GM12801 (cell line): ENCODE measurements around the gene UMAD1.

Experiments
- TF ChIP-seq, protein P1 (sequence below): IDR thresholded peaks from one replicate; pipeline ENCODE4 v1.5.1; 2011; ENCODE audit warnings: control low read depth; ENCODE audit not compliant: insufficient read length; ENCODE audit errors: extremely low read depth

UMAD1 gene

DNA sequence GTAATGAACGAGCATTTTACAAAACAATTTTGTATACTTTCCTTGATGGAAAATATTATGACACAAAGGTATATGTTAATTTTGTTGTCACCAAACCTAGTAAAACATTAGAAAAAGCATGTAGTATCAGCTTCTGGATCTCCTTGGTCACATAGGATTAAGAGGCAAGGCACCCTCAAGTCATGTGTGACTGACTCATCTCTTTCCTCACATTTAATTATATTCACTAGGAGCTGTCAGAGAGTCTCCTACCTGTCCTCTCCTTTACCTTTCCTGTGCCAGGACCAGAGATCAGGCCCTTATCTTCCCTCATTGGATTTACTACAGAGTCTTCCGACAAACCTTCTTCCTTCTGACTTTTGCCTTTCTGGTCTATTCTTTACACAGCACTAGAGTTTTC lies 189.1 kb downstream of the UMAD1 start:
- TF ChIP-seq, protein P1, sequence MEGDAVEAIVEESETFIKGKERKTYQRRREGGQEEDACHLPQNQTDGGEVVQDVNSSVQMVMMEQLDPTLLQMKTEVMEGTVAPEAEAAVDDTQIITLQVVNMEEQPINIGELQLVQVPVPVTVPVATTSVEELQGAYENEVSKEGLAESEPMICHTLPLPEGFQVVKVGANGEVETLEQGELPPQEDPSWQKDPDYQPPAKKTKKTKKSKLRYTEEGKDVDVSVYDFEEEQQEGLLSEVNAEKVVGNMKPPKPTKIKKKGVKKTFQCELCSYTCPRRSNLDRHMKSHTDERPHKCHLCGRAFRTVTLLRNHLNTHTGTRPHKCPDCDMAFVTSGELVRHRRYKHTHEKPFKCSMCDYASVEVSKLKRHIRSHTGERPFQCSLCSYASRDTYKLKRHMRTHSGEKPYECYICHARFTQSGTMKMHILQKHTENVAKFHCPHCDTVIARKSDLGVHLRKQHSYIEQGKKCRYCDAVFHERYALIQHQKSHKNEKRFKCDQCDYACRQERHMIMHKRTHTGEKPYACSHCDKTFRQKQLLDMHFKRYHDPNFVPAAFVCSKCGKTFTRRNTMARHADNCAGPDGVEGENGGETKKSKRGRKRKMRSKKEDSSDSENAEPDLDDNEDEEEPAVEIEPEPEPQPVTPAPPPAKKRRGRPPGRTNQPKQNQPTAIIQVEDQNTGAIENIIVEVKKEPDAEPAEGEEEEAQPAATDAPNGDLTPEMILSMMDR, result no peak

DNA sequence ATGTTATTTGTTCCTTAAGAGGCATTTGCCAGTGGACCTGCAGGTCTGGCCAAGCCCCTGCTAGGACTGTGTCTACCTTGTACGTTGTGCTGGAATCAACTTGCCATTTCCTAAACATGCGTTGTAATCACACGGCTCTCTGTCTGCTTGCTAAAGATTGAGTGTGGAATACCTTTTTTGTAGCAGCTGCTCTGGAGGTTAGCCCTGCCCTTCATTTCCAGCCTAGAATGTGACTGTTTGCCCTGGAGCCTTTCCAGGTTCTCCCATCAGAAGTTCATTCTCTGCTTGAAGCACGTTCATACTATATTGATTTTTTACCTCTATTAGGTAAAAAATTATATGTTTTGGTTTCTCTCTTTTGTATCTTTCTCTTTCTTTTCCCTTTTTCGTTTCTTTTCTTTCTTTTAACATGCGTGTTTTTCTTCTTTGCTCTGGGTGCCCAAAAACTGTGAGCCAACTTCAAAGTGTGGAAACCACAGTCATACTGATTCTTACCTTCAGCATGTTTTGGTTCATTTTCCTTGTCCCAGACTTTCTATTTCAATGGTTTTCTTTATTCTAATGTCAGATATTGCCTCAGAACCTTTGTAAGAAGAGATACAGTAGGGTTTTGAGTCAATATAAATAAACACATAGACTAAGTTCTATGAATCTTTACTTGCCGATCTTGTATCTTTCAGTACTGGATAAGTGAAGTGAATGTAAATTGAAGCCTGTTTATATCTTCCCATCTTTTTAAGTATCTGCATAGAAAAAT lies 189.7 kb downstream of the UMAD1 start:
- TF ChIP-seq, protein P1, result no peak

DNA sequence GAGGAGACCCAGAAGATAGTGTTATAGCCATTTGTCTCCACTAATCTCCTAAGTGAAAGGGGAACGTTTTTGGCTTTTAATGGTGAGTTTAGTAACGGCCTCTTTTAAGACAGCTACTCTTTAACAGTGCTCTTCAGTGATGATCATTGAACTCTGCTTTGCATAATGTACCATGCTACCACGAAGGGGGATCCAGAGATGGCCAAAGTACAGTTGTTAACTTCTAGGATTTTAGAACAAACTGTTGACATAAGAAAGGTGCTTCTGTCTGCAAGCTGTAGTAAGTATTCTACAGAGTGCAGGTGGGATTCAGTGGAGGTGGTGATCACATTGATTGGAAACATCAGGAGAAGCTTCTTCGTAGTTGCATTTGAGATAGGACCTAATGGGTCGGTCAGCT lies 192.0 kb downstream of the UMAD1 start:
- TF ChIP-seq, protein P1, result no peak

DNA sequence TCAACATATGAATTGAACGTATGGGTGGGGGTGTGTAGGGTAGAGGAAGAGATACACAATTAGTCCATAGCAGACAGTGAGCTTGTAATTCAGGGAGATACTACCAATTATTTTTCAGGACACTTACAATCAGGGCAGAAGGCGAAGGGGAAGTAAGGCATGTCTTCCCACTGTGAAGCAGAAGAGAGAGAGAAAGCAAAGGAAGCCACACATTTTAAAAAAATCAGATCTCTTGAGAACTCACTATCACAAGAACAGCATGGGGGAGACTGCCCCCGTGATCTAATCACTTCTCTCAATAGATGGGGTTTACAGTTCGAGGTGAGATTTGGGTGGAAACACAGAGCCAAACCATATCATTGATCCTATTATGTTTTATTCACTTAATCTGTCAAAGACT lies 194.2 kb downstream of the UMAD1 start:
- TF ChIP-seq, protein P1, result no peak

DNA sequence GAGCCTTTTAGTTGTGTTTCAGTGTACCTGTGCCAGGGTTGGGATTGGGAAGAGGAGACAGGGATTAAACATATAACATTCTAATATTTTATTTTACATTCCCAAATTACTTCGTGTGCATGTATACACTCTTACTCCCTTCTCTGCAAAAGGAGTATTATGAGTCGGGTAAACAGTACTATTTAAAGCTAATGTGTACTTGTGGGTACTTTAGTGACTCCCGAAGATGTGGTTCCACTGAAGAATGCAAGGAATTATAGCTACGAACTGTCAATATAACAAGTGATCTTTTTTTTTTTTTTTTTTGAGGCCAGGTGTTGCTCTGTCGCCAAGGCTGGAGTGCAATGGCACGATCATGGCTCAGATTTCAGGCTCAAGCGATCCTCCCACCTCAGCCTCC lies 200.5 kb downstream of the UMAD1 start:
- TF ChIP-seq, protein P1, result no peak

DNA sequence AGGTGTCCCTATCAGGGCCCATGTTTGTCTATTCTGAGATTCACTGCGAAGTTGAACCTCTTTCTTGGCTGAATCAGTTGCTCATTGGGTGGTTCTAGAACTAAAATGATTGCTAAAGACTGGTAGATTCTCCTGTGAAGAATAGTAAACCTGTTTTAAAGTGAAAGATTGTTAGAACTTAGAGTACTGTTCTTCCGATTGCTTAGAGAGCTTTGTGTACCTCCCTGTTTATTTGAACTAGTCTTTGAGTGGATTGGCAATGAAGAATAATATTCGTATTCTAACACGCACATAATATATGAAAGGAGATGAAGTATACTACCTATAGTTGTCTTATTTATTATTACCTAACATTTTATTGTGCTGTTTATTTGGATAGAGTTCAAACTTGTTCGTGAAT lies 202.7 kb downstream of the UMAD1 start:
- TF ChIP-seq, protein P1, result no peak

DNA sequence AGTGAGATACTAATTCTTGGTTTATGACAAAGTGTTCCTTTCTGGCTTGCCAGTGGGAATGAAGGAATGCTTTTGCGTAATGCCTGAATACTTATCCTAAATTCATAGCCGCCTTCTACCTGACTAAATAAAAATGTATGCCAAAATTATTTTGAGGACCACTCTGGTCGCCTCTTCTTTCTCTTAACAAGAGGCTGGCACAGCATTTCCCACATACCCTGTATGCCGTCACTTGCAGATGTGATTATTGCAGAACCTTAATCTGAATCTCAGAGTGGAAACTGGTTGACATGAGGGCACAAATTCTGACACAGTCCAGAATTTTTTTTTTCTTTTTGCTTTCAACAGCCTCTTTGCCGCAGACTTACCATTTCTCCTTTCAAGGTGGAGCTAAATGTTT lies 203.4 kb downstream of the UMAD1 start:
- TF ChIP-seq, protein P1, result no peak
